Stomach (tissue), 4 donors: ENCODE measurements around the gene DSE.

Source experiments
- EP300 ChIP-seq: sonication (generic); formaldehyde crosslinking; IDR thresholded peaks from one replicate; pipeline ENCODE4 v1.6.1; 2017; ENCODE audit warnings: antibody characterized with exemption
- POLR2A ChIP-seq, 4 donors: fragments of 450-650 bp; IDR thresholded peaks; one replicate each; pipeline ENCODE4 v1.6.1; 2016; ENCODE audit warnings: antibody characterized with exemption in 4 of 4, control low read depth in 2 of 4, mild to moderate bottlenecking in 1 of 4, moderate library complexity in 1 of 4
- POLR2AphosphoS5 ChIP-seq, 3 donors: sonication (generic); formaldehyde crosslinking; IDR thresholded peaks; one replicate each; pipeline ENCODE4 v1.6.1; 2016; ENCODE audit warnings: antibody characterized with exemption in 3 of 3
- TF ChIP-seq, protein P1 (sequence below), 7 experiments: fragments of 450-650 bp in 4 of 7; fragments of 200-600 bp in 3 of 7; sonication (generic) in 3 of 7; IDR thresholded peaks; one replicate each; pipeline ENCODE4 v1.5.1; 2016 to 2019; ENCODE audit warnings: antibody characterized with exemption in 7 of 7, control low read depth in 2 of 7, mild to moderate bottlenecking in 1 of 7

DNA sequence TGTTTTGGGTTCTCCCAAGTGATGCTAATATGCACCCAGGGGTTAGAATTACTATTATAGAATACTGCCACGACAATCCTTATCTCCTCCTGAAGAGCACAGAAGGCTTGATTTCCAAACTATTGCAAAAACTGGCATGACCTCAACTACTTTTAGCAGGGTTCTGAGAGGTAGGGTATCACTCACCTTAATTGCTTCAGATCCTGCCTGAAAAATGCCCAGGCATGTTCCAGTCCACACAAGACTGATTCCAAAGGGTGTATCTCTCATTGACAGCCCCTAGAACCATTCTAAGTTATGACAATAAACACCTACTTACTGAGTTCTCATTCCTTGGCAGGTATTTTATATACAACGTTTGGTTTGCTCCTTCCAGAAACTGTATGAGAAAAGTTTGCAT lies 5.0 kb upstream of the DSE start:
- TF ChIP-seq, protein P1, sequence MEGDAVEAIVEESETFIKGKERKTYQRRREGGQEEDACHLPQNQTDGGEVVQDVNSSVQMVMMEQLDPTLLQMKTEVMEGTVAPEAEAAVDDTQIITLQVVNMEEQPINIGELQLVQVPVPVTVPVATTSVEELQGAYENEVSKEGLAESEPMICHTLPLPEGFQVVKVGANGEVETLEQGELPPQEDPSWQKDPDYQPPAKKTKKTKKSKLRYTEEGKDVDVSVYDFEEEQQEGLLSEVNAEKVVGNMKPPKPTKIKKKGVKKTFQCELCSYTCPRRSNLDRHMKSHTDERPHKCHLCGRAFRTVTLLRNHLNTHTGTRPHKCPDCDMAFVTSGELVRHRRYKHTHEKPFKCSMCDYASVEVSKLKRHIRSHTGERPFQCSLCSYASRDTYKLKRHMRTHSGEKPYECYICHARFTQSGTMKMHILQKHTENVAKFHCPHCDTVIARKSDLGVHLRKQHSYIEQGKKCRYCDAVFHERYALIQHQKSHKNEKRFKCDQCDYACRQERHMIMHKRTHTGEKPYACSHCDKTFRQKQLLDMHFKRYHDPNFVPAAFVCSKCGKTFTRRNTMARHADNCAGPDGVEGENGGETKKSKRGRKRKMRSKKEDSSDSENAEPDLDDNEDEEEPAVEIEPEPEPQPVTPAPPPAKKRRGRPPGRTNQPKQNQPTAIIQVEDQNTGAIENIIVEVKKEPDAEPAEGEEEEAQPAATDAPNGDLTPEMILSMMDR (IDR thresholded peaks at IDR 0.05): no peak
- TF ChIP-seq POLR2A (IDR thresholded peaks at IDR 0.05) (no peak), EP300 (no peak), POLR2AphosphoS5 (IDR thresholded peaks at IDR 0.05) (no peak)
